SU-DHL-6 (cell line): ENCODE results near the gene ARHGEF28.

Experiments used
- H2AFZ ChIP-seq: fragments of 200-600 bp; sonication (generic); 2 replicates; pipeline ENCODE4 v1.6.1; 2014; ENCODE audit warnings: low read depth, mild to moderate bottlenecking, moderate library complexity, mixed read lengths, antibody characterized with exemption, low read length; ENCODE audit not compliant: severe bottlenecking
- H3F3A ChIP-seq: fragments of 200-600 bp; shearing (Covaris generic); 2 replicates; pipeline ENCODE4 v1.6.0; 2016; ENCODE audit warnings: antibody characterized with exemption, mild to moderate bottlenecking; ENCODE audit not compliant: insufficient read depth
- H3K27ac ChIP-seq: fragments of 200-600 bp; sonication (generic); 2 replicates; pipeline ENCODE4 v1.5.1; 2016; ENCODE audit warnings: low read depth, mild to moderate bottlenecking, low read length, moderate library complexity, mixed read lengths
- H3K27me3 ChIP-seq: fragments of 200-600 bp; sonication (generic), shearing (Covaris generic); 2 replicates; pipeline ENCODE4 v1.6.0; 2014; ENCODE audit warnings: mild to moderate bottlenecking, low read length
- H3K36me3 ChIP-seq: fragments of 200-600 bp; sonication (generic); 2 replicates; pipeline ENCODE4 v1.6.1; 2014; ENCODE audit warnings: mild to moderate bottlenecking, low read length, mixed read lengths
- H3K4me2 ChIP-seq: fragments of 300-600, 200-600 bp; shearing (Covaris generic), sonication (generic); 2 replicates; pipeline ENCODE4 v1.6.0; 2014; ENCODE audit warnings: low read length, low read depth, mild to moderate bottlenecking; ENCODE audit not compliant: poor library complexity, severe bottlenecking
- H3K4me3 ChIP-seq: fragments of 200-600 bp; sonication (generic); 2 replicates; pipeline ENCODE4 v1.5.1; 2014; ENCODE audit warnings: antibody characterized with exemption, low read length, mild to moderate bottlenecking, mixed read lengths; ENCODE audit not compliant: insufficient read depth, poor library complexity, severe bottlenecking
- H3K79me2 ChIP-seq: fragments of 200-600 bp; sonication (generic); 2 replicates; pipeline ENCODE4 v1.6.1; 2014; ENCODE audit warnings: mild to moderate bottlenecking, low read length, moderate library complexity; ENCODE audit not compliant: insufficient read depth
- H3K9ac ChIP-seq: fragments of 200-600 bp; sonication (generic); 2 replicates; pipeline ENCODE4 v1.7.0; 2014; ENCODE audit warnings: mild to moderate bottlenecking, low read length
- H3K9me2 ChIP-seq: fragments of 200-600 bp; sonication (generic); replicated peaks from 2 replicates; pipeline ENCODE4 v1.6.1; 2014; ENCODE audit warnings: low read length; ENCODE audit not compliant: insufficient read depth
- H3K9me3 ChIP-seq: fragments of 200-600 bp; sonication (generic); 2 replicates; pipeline ENCODE4 v1.6.1; 2014; ENCODE audit warnings: low read length, mixed read lengths; ENCODE audit not compliant: insufficient read depth
- H4K20me1 ChIP-seq: fragments of 200-600 bp; sonication (generic); 2 replicates; pipeline ENCODE4 v1.6.1; 2014; ENCODE audit warnings: low read depth, mild to moderate bottlenecking, antibody characterized with exemption, low read length, moderate library complexity, mixed read lengths
- EZH2phosphoT487 ChIP-seq: fragments of 200-600 bp; sonication (generic), shearing (Covaris generic); conservative IDR thresholded peaks from 2 replicates; pipeline ENCODE4 v1.6.1; 2018; ENCODE audit warnings: mild to moderate bottlenecking, antibody characterized with exemption, low read length, moderate library complexity, mixed read lengths
- TF ChIP-seq, protein P1 (sequence below): fragments of 200-600 bp; sonication (generic); IDR thresholded peaks from one replicate; pipeline ENCODE4 v1.5.1; 2017; ENCODE audit warnings: antibody characterized with exemption, mild to moderate bottlenecking, low read length, moderate library complexity; ENCODE audit not compliant: insufficient read depth, poor library complexity, severe bottlenecking

Gene ARHGEF28

DNA sequence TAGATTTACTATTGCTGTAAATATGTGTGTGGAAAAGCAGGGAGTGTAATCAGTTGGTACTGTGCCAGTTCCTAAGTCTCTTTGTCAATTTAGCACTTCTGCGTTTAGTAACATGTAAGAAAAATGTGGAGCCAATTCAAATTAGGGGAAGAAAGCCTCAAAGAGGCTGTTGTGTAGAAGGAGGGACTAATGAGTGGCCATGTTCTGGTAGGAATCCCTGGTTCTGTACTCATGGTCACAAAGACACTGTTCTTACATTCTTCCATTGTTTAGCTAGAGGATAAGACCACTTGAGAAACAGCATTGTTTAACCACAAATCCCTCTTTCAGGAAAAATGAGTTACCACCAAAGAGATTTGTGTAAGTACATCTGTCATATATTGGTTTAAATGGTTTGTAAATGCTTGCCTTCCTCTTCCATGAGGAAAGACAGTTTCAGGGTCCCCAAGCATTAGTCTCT lies 14.9 kb downstream of the ARHGEF28 start:
- Histone ChIP-seq H3K27ac (no peak overlapping the region), H3K9me2 (no peaks in the 10 kb centered on the region), H2AFZ (no peak overlapping the region), H3K27me3 (no peaks in the 10 kb centered on the region), H3K36me3 (no peaks in the 10 kb centered on the region), H3K4me2 (no peak overlapping the region), H4K20me1 (no peaks in the 10 kb centered on the region), H3K9me3 (no peaks in the 10 kb centered on the region), H3K79me2 (no peaks in the 10 kb centered on the region), H3K4me3 (no peak overlapping the region), H3F3A (no peaks in the 10 kb centered on the region), H3K9ac (no peak overlapping the region)
- TF ChIP-seq, protein P1, sequence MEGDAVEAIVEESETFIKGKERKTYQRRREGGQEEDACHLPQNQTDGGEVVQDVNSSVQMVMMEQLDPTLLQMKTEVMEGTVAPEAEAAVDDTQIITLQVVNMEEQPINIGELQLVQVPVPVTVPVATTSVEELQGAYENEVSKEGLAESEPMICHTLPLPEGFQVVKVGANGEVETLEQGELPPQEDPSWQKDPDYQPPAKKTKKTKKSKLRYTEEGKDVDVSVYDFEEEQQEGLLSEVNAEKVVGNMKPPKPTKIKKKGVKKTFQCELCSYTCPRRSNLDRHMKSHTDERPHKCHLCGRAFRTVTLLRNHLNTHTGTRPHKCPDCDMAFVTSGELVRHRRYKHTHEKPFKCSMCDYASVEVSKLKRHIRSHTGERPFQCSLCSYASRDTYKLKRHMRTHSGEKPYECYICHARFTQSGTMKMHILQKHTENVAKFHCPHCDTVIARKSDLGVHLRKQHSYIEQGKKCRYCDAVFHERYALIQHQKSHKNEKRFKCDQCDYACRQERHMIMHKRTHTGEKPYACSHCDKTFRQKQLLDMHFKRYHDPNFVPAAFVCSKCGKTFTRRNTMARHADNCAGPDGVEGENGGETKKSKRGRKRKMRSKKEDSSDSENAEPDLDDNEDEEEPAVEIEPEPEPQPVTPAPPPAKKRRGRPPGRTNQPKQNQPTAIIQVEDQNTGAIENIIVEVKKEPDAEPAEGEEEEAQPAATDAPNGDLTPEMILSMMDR: no peak
- no peak for TF ChIP-seq EZH2phosphoT487

DNA sequence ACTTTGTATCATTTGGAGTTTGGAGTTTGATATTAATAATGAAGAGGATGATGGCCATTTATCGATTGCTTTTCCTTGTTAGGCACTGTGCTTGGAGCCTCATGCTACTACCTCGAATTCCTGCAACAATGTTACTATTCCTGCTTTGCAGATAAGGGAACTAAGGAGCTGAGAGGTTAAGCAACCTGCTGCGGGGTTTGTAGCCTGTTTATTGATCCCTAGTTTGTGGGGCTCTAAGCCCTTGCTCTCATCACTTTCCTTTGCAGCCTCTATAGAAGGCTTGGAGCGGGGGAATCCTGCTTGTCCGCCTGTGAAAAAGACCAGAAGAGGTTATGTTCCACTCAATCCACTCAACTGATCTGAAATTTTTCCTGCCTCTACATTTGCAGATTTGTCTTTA lies 15.8 kb downstream of the ARHGEF28 start:
- Histone ChIP-seq H3K27me3 (no peaks in the 10 kb centered on the region), H3K27ac (no peak overlapping the region), H3K9me3 (no peaks in the 10 kb centered on the region), H3K9me2 (no peaks in the 10 kb centered on the region), H4K20me1 (no peaks in the 10 kb centered on the region), H3K79me2 (no peaks in the 10 kb centered on the region), H3F3A (no peaks in the 10 kb centered on the region), H3K4me3 (no peak overlapping the region), H3K4me2 (no peak overlapping the region), H2AFZ (no peak overlapping the region), H3K9ac (no peak overlapping the region), H3K36me3 (no peaks in the 10 kb centered on the region)
- TF ChIP-seq, protein P1: no peak
- TF ChIP-seq EZH2phosphoT487: no peak

DNA sequence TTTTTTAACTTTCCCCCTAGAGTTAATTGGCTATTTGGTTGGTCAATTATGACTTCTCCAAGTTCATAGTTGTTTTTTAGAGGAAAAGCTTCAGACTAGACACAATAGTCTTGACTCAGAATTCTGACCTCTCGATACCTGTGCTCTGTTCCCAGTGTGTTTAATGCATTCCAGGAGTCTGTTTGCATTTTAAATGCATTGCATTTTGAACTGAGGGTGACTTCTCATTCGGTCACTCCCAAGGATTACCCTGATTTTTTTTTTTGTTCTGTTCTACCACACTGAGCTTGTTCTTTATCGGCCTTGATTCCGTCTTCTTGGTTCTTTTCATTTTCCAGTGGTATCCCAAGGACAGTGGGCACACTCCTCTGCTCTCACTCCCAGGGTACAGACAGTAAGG lies 16.3 kb downstream of the ARHGEF28 start:
- no peak overlapping the region for H2AFZ ChIP-seq
- no peaks in the 10 kb centered on the region for H3K36me3 ChIP-seq
- H3K27ac ChIP-seq: no peak overlapping the region
- no peak overlapping the region for H3K9ac ChIP-seq
- no peaks in the 10 kb centered on the region for H3F3A ChIP-seq
- no peak for TF ChIP-seq EZH2phosphoT487
- TF ChIP-seq, protein P1: no peak
- H3K9me2 ChIP-seq: no peaks in the 10 kb centered on the region
- H3K4me2 ChIP-seq: no peak overlapping the region
- no peaks in the 10 kb centered on the region for H3K79me2 ChIP-seq
- H3K9me3 ChIP-seq: no peaks in the 10 kb centered on the region
- no peaks in the 10 kb centered on the region for H3K27me3 ChIP-seq
- no peak overlapping the region for H3K4me3 ChIP-seq
- H4K20me1 ChIP-seq: no peaks in the 10 kb centered on the region
